Stimulated activated CD4-positive, alpha-beta T cell treated with anti-CD3 and anti-CD28 coated beads, Interleukin-15, amount 100 ng/mL, for 1 hour (primary cell): ENCODE measurements around the gene KIAA1671.

Source experiments
- DNase-seq, 2 donors: peaks; one replicate each; pipeline ENCODE4 v3.0.0-alpha.2; 2020; ENCODE audit warnings: low read depth in 1 of 2, low spot score in 1 of 2

KIAA1671 gene

GRCh38 chr22:24978308-24978707 is 25.8 kb downstream of the KIAA1671 start:
- no peak for DNase-seq

- DNase-seq, result no peak
Observed at GRCh38 chr22:24981066-24981465, 28.6 kb downstream of the KIAA1671 start.

GRCh38 chr22:24981656-24982055 is 29.1 kb downstream of the KIAA1671 start:
- DNase-seq, result no peak

DNA sequence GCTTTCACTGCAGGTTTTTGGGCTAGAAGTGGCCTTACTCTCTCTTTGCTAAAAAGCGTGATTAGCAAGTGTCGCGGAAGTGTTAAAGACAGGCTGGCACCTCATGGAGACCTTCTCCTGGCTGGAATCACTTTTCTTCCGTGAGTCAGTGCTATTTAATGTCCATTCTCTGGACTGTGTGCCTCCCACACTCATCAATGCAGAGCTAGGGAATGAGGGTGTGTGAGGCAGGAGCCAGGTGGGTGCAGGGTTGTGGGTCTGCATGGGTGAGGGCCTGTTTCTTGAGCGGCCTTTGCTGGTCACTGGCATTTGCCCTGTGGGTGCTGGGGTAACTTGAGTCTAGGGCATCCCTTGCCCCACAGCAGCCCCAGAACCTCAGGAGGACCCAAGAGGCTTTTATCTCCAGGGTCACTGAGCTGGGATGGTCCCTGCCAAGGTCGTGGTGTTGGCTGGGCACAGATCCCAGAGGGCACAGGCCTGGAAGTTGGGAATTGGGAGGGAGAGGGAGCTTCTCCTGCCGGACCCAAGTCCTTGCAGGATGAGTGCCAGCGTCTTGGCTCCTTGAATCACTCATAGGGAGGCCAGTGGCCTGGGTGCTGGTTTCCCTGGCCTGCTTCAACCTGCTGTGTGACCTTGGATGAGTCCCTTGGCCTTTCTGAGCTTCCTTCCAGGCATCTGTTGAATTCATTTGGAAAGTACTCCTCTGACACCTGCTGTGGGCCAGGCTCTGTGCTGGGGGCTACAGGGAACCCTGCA is 30.0 kb downstream of the KIAA1671 start:
- no peak for DNase-seq

DNA sequence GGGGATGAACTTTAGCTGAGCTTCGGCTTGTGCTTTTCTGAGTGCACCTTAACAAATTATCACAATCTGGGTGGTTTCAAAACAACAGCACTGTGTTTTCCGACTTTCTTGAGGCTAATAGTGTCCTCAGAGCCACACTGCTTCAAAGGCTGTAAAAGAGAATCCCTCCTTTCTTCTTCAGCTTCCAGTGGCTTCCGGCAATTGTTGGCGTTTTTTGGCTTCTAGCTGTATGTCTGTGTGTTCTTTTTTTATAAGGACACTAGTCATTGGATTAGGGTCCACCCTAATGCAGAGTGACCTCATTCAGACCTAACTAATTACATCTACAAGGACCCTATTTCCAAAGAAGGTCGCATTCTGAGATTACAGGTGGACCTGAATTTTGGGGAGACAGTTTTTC is 30.6 kb downstream of the KIAA1671 start:
- DNase-seq, result no peak

DNA sequence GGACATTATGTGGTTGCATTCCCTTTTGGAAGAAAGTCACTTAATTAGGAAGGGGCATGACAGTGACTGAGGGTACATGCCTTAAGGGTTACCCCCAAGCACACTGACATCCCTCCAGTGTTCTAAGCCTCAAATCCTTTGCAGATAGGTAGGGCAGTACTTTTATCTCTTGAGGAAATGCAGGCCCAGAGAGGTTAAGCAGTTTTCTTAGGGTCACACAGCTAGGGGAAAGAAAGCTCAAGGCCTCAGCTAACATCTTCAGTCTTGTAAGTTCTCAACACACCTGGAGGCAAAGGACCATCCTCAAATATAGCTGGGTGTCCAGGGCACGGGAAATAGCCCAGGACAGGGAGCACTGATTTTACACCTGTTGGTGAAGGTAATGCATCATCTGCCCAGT is 31.6 kb downstream of the KIAA1671 start:
- no peak for DNase-seq

DNA sequence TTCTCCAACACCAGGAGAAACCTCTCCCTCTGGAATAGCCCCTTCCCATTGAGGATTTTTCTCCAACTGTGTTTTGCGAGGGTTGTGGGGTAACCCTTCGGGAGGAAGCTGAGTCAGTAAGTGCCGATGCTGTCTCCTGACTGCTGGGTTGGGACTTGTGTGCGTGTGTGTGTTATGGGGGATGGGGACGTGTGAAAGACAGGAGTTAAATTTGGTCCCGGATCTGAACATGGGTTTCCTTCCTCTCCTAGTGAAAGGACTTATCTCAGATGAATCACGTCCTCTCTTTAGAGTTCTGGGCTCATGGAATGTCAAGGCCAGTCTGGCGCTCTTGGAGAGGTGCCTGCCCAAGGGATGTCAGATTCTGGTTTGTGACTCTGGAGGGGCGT is 33.3 kb downstream of the KIAA1671 start:
- no peak for DNase-seq

DNA sequence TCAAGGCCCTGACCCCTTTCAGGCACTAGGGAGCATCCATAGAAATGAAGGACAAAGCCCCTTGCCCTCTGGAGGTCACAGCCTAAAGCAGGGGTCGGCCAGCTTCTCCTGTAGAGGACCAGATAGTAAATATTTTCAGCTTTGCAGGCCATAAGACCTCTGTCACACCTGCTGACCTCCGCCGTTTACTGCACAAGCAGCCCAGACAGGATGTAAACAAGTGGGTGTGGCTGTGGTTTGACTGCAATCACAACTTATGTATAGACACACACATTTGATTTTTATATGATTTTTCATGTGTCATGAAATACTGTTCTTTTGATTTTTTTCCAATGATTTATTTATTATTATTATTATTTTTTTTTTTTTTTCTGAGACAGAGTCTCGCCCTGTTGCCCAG is 34.3 kb downstream of the KIAA1671 start:
- DNase-seq, result no peak

DNA sequence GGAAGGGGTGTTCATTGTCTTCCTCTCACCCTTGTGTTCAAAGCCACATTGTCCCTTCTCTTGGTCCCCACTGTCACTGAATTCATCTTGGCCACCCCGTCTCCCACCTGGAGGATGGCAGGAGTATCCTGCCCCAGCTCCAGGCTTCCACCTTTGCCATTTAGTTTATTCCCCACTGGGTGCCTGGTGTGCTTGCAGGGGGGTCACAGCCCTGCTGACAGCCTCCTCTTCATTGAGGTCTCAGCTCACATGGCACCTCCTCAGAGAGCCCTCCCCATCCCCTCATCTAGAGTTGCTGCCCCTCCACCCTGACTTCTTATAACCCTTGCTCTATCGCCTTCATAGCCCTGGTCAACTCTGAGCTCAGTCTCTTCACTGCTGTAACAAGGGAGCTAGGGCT is 36.6 kb downstream of the KIAA1671 start:
- no peak for DNase-seq

DNA sequence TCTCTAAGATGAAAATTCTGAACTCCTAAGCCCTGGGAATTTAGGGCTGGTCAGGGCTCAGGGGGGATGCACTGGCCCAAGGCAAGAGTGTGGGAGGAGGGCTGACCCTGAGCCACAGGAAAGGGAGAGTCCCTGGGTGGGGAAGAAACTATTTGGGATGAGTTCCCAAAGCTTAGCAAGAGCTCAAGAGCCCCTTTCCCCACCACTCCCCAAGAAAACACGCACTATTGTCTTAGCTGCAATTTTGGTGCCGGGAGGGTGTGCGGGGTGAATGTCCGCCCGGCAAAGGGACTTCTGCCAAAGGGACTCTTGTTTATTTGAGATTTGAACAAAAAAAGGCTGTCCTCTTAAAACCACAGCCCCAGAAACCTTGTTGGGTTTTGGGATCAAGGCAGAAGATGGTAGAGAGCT is 37.0 kb downstream of the KIAA1671 start:
- no peak for DNase-seq

DNA sequence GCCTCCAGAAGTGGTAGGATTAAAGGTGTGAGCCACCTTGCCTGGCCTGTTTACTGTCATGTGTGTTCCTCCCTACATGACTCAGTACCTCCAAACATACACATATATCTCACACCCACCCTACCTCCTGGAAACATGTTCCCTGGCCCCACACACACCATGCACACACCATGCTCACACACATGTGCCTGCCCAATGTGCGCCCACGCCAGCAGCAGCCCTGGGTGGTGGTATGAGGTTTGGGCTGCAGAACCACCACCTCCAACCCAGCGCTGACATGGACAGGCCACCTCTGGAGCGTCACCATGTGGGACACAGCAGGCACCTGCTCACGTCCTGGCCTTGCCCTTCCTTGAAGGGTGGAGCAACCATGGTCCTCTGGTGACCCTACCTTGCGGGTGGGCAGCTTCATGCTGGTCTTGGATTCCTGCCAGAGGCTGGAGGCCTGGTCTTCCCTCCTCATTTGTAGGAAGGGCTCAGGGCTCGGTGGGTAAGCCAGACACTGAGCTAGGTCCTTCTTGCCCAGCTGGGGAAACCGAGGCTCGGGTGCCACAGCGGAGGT is 37.9 kb downstream of the KIAA1671 start:
- DNase-seq, result no peak

- no peak for DNase-seq
Observed at GRCh38 chr22:24992946-24993345, 40.4 kb downstream of the KIAA1671 start.

- no peak for DNase-seq
Observed at GRCh38 chr22:24994070-24994763, 41.7 kb downstream of the KIAA1671 start.

GRCh38 chr22:24995649-24996180 is 43.2 kb downstream of the KIAA1671 start:
- no peak for DNase-seq

DNA sequence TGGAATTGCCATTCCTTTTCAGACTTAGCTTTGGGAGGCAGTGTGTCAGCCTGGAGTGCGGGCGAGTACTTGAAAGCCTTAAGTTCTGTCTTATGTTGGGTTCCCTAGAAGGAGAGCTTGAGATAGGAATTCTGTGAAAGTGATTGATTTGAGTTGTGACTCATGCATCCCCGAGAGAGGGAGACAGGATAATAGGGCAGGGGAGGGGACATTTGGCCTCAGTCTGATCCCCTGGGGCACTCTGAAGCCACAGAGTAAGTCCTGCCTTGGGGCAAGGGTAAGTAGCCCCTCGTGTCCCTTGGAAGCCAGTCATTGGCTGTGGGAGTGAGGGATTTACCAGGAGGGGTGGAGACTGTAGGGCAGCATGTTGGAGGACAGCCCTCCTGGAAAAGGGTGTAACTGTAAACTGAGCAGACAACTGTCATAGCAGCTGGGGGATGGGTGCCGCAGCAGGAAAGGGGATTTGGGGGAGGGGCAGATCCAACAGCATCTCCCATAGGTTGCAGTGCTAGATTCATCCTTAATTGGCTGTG is 44.0 kb downstream of the KIAA1671 start:
- no peak for DNase-seq

- DNase-seq, result no peak
Observed at GRCh38 chr22:24997023-24997422, 44.5 kb downstream of the KIAA1671 start.

DNA sequence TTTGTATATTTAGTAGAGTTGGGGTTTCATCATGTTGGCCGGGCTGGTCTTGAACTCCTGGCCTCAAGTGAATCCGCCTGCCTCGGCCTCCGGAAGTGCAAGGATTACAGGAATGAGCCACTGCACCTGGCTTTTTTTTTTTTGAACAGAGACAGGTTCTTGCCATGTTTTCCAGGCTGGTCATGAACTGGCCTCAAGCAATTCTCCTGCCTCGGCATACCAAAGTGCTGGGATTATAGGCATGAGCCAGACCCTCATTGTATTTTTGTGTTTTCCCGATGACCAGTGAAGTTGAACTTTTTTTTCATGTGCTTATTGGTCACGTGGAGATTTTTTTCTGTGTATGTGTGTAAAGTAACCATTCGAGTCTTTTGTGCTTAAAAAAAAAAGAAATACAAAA is 48.2 kb downstream of the KIAA1671 start:
- DNase-seq, result no peak

DNA sequence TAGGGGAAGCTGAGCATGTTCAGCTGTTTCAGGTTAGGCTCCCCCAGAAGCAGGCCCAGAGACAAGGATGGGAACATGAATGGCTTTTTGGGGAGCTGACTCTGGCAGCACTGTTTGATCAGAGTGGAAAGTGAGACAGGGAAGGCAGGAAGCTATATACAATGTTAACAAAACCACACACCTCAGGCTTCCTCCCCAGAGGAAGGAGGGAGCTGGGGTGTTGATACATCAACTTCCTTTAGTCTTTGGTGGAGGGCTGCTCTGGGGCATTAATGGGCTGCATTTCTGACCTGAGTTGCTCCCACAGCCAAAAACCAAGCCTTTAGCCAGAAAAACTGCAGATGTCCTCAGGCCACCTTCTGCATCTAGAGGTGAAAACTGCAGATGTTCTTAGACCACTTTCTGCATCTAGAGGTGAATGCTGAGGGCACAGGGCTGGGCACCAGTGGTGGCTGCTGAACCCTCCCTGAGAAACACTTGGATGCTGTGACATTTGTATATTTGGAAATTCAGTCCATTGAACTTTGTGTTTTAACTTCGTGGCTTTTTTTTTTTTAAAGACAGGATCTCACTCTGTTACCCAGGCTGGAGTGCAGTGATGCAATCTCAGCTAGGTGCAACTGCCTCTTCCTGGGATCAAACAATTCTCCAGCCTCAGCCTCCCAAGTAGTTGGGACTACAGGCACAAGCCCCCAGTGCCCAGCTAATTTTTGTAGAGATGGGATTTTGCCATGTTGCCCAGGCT is 49.9 kb downstream of the KIAA1671 start:
- DNase-seq, result no peak

- DNase-seq, result no peak
Observed at GRCh38 chr22:25006354-25006753, 53.8 kb downstream of the KIAA1671 start.

DNA sequence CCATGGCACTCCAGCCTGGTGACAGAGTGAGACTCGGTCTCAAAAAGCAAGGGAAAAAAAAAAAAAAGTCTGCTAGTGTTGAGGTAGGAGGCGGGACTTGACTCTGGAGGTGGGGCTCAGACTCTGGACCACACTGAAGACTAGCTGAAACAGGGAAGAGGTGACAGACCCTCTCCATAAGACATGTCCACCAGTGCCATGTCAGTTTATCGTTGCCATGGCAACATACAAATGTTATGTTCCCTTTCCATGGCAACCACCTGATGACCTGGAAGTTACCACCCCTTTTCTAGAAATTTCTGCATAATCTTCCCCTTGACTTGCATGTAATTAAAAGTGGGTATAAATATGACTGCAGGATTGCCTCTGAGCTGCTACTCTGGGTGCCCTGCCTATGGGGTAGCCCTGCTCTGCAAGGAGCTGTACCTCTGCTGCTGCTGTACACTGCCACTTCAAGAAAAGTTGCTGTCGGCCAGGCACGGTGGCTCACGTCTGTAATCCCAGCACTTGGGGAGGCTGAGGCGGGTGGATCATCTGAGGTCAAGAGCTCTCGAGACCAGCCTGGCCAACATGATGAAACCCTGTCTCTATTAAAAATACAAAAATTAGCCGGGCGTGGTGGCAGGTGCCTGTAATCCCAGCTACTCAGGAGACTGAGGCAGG is 55.1 kb downstream of the KIAA1671 start:
- DNase-seq, result no peak

DNA sequence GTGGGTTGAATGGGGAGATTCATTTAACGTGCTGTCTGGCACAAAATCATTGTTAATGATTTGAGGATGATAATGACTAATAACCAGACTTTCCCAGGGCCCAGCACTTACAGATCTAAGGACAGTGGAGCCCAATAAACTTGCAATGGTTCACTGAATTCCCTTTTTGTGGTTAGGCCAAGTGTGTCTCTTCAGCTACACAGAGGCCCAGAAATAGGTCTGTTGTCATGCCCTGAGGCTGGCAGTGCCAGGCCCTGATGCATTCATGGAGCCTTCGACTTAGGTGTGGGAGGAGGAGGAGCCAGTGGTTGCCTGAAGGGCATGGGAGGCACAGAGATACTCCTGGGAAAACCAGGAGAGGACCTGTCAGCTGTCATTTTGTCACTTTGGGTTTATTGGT is 56.1 kb downstream of the KIAA1671 start:
- DNase-seq, result no peak
